NCI-H187 (cell line): Measurements from ENCODE around the gene IFITM2.

Experiments
- DNase-seq, 2 experiments: peaks; one replicate each; lab custom pipeline; 2025; lab: John Stamatoyannopoulos, UW

Gene IFITM2

DNA sequence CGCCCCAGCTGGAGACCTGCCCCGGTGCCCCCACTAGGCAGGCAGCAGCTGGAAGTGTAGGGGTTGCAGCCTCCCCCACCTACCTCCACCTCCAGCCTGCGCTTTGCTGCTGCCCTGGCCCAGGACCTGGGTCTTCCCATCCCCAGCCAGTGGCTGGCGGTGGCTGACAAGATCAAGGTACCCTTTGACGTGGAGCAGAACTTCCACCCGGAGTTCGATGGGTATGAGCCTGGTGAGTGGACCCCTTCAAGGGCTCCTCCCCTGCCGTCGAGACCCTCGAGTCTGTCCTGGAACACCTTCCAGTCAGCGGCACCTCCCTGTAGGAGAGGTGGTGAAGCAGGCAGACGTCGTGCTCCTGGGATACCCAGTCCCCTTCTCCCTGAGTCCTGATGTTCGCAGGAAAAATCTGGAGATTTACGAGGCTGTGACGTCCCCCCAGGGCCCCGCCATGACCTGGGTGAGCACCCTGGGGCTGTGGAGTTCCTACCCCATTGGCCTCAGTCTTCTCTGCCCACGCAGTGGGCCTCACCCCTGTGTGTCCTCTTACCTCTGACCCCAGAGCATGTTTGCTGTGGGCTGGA lies 14.3 kb upstream of the IFITM2 start:
- DNase-seq, result no peak

DNA sequence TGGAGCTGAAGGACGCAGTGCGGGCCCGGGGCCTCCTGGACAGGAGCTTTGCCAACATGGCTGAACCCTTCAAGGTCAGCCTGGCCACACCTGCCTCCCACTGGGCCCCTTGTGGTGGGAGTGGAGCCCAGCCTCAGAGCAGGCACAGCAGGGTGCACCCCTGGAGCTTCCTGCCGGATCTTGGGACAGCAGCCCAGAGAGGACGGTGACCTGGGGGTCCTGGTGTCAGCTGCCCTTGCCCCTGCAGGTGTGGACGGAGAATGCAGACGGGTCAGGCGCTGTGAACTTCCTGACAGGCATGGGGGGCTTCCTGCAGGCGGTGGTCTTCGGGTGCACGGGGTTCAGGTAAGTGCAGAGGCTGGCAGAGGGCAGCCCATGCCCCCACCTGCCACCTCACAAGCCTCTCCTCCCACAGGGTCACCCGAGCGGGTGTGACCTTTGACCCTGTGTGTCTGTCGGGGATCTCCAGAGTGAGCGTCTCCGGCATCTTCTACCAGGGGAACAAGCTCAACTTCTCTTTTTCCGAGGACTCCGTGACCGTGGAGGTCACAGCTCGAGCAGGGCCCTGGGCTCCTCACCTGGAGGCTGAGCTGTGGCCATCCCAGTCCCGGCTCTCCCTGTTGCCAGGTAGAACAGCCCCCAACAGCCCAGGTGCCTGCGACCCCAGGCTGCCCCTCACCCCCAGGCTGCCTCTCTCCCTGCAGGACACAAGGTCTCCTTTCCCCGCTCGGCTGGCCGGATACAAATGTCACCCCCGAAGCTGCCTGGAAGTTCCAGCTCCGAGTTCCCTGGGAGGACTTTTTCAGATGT lies 13.6 kb upstream of the IFITM2 start:
- no peak for DNase-seq

GRCh38 chr11:294780-295179 lies 12.8 kb upstream of the IFITM2 start:
- no peak for DNase-seq

DNA sequence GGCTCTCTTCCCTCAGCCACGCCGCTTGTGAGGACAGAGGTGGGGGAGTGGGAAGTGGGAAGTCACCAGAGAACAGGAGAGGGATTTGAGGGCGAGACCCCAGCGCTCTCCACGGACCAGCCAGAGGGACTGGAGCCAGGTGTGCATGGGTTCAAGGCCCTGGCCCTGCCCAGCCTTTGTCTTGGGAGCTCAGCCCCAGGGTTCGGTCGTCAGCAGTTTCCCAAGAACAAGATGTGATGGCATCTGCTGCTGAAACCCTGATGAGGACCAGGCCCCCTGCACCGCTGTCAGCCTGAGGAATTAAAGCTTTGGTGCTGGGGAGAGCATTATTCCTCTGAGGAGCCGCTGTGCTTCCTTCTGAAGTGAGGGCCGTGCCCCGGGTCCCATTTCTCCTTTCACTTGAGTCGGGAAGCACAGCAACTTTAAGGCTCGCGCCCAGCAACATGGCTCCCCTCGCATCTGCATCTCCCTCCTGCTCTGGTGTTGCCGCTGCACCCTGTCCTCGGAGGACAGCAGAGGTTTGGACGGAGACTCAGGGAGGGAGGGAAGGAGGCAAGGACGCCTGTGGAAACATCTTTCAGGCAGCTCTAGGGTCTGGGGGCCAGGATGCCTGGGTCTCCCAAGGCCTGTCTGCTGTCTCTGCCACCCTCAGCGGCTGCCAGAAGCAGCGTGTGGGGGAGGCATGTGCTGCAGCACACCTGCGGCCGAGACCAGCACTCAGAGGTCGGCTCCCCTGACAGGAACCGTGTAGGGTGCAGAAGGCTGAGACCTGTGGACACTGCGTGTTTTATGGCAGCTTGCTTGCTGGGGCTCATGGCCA lies 12.1 kb upstream of the IFITM2 start:
- DNase-seq, result no peak

GRCh38 chr11:296171-297050 lies 11.2 kb upstream of the IFITM2 start:
- DNase-seq, result no peak

DNA sequence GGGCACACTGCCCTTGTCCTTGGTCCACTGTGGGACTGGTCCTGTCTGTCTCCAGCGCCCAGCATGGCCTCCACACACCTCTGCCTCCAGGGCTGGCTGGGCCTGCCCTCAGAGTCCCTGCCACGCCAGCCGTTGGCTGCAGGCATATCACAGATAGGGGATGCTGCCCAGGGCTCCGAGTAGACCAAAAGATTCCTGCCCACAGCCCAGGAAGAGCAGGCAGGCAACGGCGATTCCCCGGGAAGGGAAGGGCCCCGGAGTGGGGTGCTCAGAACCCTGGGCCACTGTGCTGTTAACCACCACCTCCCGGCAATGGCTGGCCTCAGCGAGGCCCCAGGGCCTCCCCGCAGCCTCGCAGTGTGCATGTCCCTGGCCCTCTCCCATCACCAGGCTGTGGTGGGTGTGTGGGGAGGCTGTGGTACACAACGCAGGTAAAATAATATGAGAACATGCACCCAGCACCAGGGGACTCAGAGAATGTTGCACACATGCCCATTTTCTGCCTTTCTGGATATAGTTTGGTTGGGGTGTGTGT lies 10.5 kb upstream of the IFITM2 start:
- no peak for DNase-seq

DNA sequence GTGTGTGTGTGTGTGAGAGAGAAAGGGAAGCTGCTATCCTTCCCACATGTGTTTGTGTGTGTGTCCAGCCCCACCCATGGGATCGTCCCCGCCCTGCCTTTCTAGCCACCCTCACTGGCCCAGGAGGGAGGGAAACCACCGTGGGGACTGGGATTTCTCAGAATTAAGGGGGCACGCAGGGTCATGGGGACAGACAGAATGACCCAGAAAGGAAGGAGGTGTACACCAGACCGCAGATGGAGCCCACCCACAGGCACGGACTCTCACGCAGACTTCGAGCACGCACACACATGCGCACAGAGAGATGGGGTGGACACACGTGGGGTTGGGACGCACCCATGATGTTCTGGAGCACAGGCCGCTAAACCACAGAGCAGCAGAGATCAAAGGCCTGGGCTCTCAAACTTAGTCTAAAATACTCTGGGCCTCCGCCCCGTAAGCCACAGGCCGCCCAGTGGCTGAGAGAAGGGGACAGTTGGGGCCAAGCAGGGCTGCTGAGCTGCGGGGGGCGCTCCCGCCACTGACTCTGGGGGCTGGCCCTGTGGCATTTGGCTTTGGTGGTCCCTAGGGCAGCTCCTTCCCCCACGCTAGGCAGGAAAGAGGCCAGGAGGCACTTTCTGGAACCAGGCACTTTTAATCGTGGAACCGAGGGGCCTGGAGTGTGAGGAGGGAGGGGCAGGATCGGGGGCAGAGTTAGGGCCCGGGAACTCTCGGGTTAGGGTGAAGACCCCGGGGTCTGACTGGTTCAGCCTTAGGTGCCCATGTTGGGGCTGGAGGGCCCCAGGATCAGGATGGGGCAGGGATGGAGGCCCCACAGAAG lies 9.8 kb upstream of the IFITM2 start:
- DNase-seq, result no peak

GRCh38 chr11:298406-299065 lies 9.1 kb upstream of the IFITM2 start:
- no peak for DNase-seq

DNA sequence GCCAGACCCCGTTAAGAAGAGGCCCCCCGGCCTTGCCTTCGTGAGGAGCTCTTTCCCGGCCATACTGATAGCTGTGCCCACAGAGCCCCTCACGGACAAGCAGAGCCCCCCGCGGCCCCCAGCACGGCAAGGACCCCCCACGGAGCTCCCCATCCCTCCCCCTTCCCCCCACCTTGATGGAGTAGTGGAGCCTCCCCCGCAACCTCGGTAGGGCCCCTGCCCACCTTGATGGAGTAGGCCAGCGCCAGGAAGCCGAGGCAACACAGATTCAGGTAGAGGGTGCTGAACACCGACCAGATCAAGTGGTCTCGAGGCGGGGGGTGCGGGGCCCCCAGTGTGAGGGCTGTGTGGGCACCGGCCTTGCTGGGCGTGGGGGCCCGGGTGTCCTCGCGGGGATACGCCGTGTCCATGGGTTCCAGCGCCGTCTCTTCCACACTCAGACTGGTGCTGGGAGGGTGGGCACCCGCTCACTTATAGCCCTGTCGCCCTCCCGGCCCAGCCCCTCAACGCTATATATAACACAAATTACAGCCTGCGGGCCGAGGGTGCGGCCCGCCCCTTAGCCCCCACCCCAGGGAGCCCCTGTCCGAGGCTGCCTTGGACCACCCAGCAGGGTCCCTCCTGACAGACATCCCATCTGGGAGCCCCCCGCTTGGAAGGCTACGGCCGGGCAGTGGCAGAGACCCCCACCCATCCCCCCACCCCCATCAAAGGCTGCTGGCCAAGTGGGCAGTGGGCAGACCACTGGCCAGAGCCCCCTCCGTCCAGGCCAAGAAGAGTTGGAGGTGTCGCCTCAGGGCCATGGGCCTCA lies 8.3 kb upstream of the IFITM2 start, which contains the start of gene IFITM5:
Gene IFITM5, minus strand, starts transcription at position 446 of the 811 bp plus-strand sequence. Its CDS starts 36 bp downstream, at position 410.
- DNase-seq, result no peak

DNA sequence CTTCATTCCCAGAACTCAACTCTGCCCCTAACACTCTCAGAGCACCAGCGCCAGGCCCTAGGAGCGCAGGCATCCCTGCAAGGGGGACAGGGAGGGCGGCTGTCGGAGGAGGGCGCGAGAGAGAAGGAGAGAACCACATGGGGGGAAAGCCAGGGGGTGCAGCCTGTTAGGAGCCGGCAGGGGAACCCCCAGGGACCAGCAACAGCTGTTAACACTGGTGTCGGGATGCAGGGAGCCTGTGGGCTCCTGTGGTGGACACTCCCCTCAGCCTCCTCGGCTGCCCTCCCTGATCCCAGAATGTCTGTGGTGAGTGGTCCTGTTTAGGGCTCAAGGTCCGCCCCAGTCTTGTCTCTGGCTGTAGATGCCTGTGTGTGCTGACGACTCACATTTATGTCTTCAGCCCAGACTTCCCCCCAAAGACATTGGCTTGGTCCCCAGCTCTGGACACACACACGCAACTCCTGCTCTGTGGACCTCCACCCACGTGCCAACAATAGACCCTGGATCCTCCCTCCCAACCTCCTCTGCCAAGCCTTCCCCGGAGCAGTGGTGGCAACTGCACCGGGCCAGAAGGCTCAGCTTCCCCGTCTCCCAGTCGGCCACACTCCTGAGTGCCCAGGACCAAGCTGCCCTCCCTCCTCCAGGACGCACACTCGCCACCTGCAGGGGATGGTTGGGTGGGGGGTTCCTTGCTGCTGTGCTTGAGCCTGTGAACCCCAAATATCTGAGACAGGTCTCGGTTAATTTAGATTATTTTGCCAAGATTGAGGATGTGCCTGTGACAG lies 7.5 kb upstream of the IFITM2 start:
- DNase-seq, result no peak

- no peak for DNase-seq
These were observed 4.3 kb upstream of the IFITM2 start for GRCh38 chr11:303363-303762.

DNA sequence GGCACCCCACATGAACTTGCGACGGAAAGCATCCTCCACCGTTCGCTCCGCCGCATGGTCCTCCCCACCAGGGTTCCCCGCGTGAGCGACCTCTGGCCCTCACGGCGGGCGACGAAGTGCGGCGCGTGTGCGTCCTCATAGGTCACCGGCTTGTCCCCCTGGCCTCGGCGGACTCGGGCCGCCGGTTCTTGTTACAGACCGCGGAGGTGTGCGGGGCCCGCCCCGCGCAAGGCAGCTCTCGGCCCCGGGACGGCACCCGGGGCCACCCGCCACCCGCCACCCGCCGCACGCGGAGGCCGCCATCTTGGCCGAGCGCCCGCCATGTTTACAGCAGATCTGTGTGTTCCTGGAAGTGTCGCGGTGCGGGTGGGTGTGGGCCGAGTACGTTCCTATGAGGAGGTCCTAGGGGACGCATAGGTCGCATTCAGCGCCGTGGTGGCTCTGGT lies 3.5 kb upstream of the IFITM2 start:
- DNase-seq, result no peak

DNA sequence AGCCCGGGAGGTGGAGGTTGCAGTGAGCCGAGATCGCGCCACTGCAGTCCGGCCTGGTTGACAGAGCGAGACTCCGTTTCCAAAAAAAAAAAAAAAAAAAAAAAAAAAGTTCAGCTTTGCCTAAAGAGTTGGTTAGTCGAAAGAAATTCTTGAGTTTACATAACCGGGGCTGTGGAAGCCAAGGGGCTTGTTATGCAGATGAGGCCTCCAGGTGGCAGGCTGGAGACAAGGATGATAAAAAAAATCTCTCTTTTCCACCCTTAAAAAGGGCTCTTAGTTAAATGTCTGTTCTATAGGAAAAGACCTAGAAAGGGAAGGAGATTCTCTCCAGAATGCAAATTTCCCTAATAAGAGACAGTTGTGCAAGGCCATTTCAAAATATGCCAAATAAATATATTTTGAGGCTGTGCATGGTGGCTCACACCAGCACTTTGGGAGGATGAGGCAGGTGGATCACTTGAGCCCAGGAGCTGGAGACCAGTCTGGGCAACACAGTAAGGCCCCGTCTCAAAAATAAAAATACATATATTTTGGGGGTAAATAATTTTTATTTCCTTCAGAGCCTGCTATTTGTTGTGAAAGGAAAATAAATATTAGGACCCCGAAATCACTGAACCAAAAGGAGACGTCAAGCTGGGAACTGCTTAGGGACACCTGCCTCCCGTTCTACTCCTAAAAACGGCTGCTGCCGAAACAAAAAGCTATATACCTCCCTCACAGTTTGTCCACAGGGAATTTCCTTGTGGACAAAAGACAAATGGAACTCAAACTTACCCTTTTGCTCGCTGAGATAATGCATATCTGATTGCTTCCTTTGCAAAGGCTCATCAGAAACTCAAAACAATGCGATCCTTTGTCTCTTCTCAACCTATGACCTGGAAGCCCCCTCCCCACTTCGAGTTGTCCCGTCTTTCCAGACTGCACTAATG lies 2.4 kb upstream of the IFITM2 start:
- no peak for DNase-seq

DNA sequence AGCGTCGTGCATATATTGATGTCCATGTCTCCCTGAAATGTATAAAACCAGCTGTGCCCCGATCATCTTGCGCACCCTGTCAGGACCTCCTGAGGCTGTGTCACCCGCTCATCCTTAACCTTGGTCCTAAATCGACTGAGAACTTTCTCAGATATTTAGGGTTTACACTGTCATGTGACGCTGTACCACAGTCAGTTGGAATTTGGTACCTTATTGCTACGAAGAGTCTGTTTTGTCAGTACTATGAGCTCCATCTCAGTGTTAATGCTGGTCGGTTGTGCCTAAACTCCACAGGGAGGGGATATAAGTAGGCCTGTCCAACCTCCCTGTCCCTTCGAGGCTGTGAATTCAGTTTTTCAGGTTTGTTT lies 1.8 kb upstream of the IFITM2 start:
- DNase-seq, result no peak

- no peak for DNase-seq
These were observed 808 bp upstream of the IFITM2 start for GRCh38 chr11:306645-307371.
